WTC11 (cell line): ENCODE measurements around the gene CHST11. TPM values are rescaled to one million over a fixed set of nuclear protein-coding genes. Genes with fewer than 3 reads are reported as not detected.

Experiments
- ATAC-seq: fragments of 200-7000 bp; cut with Tn5 transposase; 2 replicates; pipeline ENCODE4 v1.10.0; 2021; ENCODE audit warnings: mild to moderate bottlenecking, moderate library complexity
- CTCF ChIA-PET: fragments of 300-600 bp; sonication (Branson Sonifier 250); formaldehyde crosslinking; loops from one replicate; lab custom pipeline; 2021; ENCODE audit warnings: antibody characterized with exemption; lab: Charles Lee
- POLR2A ChIA-PET: fragments of 350-600 bp; sonication (Branson Sonifier 250); formaldehyde crosslinking; loops from one replicate; lab custom pipeline; 2021; ENCODE audit warnings: antibody characterized with exemption; lab: Charles Lee
- DNase-seq: peaks from one replicate; pipeline ENCODE4 v3.0.0; 2021; ENCODE audit warnings: low spot score
- H3K27ac Mint-ChIP-seq: 2 replicates; pipeline ENCODE4 v1.8.0; 2021; ENCODE audit warnings: mixed read lengths
- H3K27me3 Mint-ChIP-seq: 2 replicates; pipeline ENCODE4 v1.8.0; 2021; ENCODE audit warnings: low read depth, mild to moderate bottlenecking, moderate library complexity, mixed read lengths
- H3K36me3 Mint-ChIP-seq: 2 replicates; pipeline ENCODE4 v1.8.0; 2021; ENCODE audit warnings: mixed read lengths
- H3K4me1 Mint-ChIP-seq: 2 replicates; pipeline ENCODE4 v1.8.0; 2022; ENCODE audit warnings: mixed read lengths
- H3K4me3 Mint-ChIP-seq: 2 replicates; pipeline ENCODE4 v1.8.0; 2021; ENCODE audit warnings: mild to moderate bottlenecking, moderate library complexity, mixed read lengths
- H3K9me3 Mint-ChIP-seq: 2 replicates; pipeline ENCODE4 v1.8.0; 2021; ENCODE audit warnings: mixed read lengths
- CREB1 ChIP-seq: sonication (generic); formaldehyde crosslinking; IDR thresholded peaks from 2 replicates; pipeline ENCODE4 v1.8.0; 2023; ENCODE audit warnings: mild to moderate bottlenecking, missing genetic modification reagents
- GTF2I ChIP-seq: fragments of 250-450 bp; sonication (Bioruptor Pico); conservative IDR thresholded peaks from 2 replicates; pipeline ENCODE4 v1.4.0; 2021; ENCODE audit warnings: mild to moderate bottlenecking
- HMGA2 ChIP-seq: fragments of 250-450 bp; sonication (Bioruptor Pico); IDR thresholded peaks from 2 replicates; pipeline ENCODE4 v1.4.0; 2021; ENCODE audit warnings: mild to moderate bottlenecking, moderate library complexity
- JUN ChIP-seq: sonication (generic); formaldehyde crosslinking; IDR thresholded peaks from 2 replicates; pipeline ENCODE4 v1.8.0; 2023; ENCODE audit warnings: mild to moderate bottlenecking, missing genetic modification reagents
- NFATC4 ChIP-seq: fragments of 250-450 bp; sonication (Bioruptor Pico); IDR thresholded peaks from 2 replicates; pipeline ENCODE4 v1.9.0; 2021; ENCODE audit warnings: mild to moderate bottlenecking
- NFYB ChIP-seq: sonication (generic); formaldehyde crosslinking; conservative IDR thresholded peaks from 2 replicates; pipeline ENCODE4 v1.8.0; 2022; ENCODE audit warnings: low read depth, missing genetic modification reagents
- NR1H2 ChIP-seq: sonication (generic); formaldehyde crosslinking; IDR thresholded peaks from 2 replicates; pipeline ENCODE4 v1.9.0; 2021; ENCODE audit warnings: mild to moderate bottlenecking, moderate library complexity, missing genetic modification reagents
- RELA ChIP-seq: sonication (generic); formaldehyde crosslinking; IDR thresholded peaks from 2 replicates; pipeline ENCODE4 v1.8.1; 2022; ENCODE audit warnings: missing genetic modification reagents, mild to moderate bottlenecking, borderline replicate concordance
- RORB ChIP-seq: fragments of 250-450 bp; sonication (Bioruptor Pico); IDR thresholded peaks from 2 replicates; pipeline ENCODE4 v1.9.0; 2021; ENCODE audit warnings: mild to moderate bottlenecking
- SOX15 ChIP-seq: fragments of 250-450 bp; sonication (Bioruptor Pico); IDR thresholded peaks from 2 replicates; pipeline ENCODE4 v1.9.0; 2021; ENCODE audit warnings: mild to moderate bottlenecking
- ZBTB21 ChIP-seq: sonication (generic); formaldehyde crosslinking; IDR thresholded peaks from 2 replicates; pipeline ENCODE4 v1.8.1; 2023; ENCODE audit warnings: mild to moderate bottlenecking, missing genetic modification reagents, borderline replicate concordance
- ZNF396 ChIP-seq: fragments of 250-450 bp; sonication (Bioruptor Pico); IDR thresholded peaks from 2 replicates; pipeline ENCODE4 v1.8.0; 2021; ENCODE audit warnings: mild to moderate bottlenecking, moderate library complexity, borderline replicate concordance
- ZNF423 ChIP-seq: fragments of 250-450 bp; sonication (Bioruptor Pico); IDR thresholded peaks from 2 replicates; pipeline ENCODE4 v2.1.2; 2022; ENCODE audit warnings: mild to moderate bottlenecking, moderate library complexity
- total RNA-seq: library from RNA; stranded (reverse); gene quantifications from 3 replicates; pipeline ENCODE4 v1.2.3, GENCODE V29; 2021
- TF ChIP-seq, protein P1 (sequence below): sonication (generic); formaldehyde crosslinking; IDR thresholded peaks from 2 replicates; pipeline ENCODE4 v1.8.0; 2023; ENCODE audit warnings: missing genetic modification reagents
- TF ChIP-seq, protein P2 (sequence below): sonication (generic); formaldehyde crosslinking; IDR thresholded peaks from 2 replicates; pipeline ENCODE4 v1.8.0; 2023; ENCODE audit warnings: mild to moderate bottlenecking, missing genetic modification reagents
- TF ChIP-seq, protein P3 (sequence below): sonication (generic); formaldehyde crosslinking; IDR thresholded peaks from 2 replicates; pipeline ENCODE4 v1.8.1; 2023; ENCODE audit warnings: mild to moderate bottlenecking, missing genetic modification reagents
- TF ChIP-seq, protein P4 (sequence below): fragments of 250-450 bp; sonication (Bioruptor Pico); IDR thresholded peaks from 2 replicates; pipeline ENCODE4 v1.9.0; 2021; ENCODE audit warnings: mild to moderate bottlenecking
- TF ChIP-seq, protein P5 (sequence below): fragments of 250-450 bp; sonication (Bioruptor Pico); IDR thresholded peaks from 2 replicates; pipeline ENCODE4 v1.8.0; 2021; ENCODE audit warnings: mild to moderate bottlenecking

Gene CHST11
- total RNA-seq, 1 experiment from 2014 or later, result 24.2 TPM

DNA sequence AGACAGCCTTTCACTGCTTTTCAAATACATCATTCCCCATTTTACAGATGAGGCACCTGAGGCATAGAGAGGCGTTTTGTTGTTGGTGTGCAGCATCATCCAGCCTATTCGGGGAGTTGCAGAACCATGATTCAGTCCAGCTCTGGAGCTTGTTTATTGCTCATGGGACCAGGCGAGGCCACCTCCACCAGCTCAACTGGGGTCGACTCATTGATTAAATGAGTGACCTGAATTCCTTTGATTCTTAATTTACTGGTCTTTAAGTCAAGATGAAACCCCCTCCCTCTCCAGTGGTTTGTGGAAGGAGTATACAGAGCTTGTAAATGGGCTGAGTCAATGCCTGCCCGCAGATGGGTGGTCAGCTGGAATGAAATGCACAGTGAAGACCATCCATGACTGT, 161.9 kb downstream of the CHST11 start:
- no peak for TF ChIP-seq JUN (CRISPR knock-in tag)
- CTCF ChIA-PET, result interaction anchor here (1.7 kb wide), 1 partner anchor 237 kb away, joined by 5 read pairs; no protein-coding TSS in a partner anchor
- Mint-ChIP-seq H3K27me3 (no peaks in the 10 kb centered on the region), H3K36me3 (no peaks in the 10 kb centered on the region), H3K4me3 (no peak overlapping the region), H3K27ac (no peak overlapping the region), H3K4me1 (peaks cover 21% of the 10 kb centered on the region), H3K9me3 (no peaks in the 10 kb centered on the region)
- DNase-seq (no peak), ATAC-seq (no peak)
- POLR2A ChIA-PET, result no interaction called here

DNA sequence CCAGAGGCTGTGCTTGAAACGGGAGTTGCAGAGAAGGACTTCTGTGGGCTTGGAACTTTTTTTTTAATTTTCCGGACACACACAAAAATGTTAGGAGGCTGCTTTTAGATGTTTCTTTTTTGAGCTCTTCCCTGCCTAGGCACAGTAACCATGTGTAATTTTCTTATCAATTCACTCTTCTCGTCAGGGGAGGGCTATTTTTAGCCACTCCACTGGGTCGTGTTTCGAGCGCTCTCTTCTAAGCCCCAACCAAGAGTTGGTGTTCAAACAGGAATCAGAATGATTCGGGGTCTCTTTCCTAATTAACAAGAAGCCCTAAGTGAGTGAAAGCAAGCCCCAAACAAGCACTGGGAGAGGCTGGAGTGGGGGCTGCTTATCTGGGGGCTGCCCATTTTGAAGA, 162.6 kb downstream of the CHST11 start:
- ChIA-PET POLR2A (no interaction called here), CTCF (interaction anchor here (1.7 kb wide), 1 partner anchor 238 kb away, joined by 5 read pairs; no protein-coding TSS in a partner anchor)
- Mint-ChIP-seq H3K9me3 (no peaks in the 10 kb centered on the region), H3K4me1 (peaks cover 27% of the 10 kb centered on the region), H3K4me3 (no peak overlapping the region), H3K27ac (no peak overlapping the region), H3K27me3 (no peaks in the 10 kb centered on the region), H3K36me3 (no peaks in the 10 kb centered on the region)
- TF ChIP-seq NR1H2 (CRISPR knock-in tag) (no peak), ZBTB21 (CRISPR knock-in tag) (no peak), RELA (CRISPR knock-in tag) (no peak), CREB1 (CRISPR knock-in tag) (no peak), SOX15 (CRISPR knock-in tag) (no peak), ZNF396 (CRISPR knock-in tag) (no peak), HMGA2 (CRISPR knock-in tag) (no peak), NFYB (no peak), NFATC4 (CRISPR knock-in tag) (no peak), ZNF423 (CRISPR knock-in tag) (no peak), RORB (CRISPR knock-in tag) (no peak), GTF2I (CRISPR knock-in tag) (no peak)
- TF ChIP-seq, protein P1, sequence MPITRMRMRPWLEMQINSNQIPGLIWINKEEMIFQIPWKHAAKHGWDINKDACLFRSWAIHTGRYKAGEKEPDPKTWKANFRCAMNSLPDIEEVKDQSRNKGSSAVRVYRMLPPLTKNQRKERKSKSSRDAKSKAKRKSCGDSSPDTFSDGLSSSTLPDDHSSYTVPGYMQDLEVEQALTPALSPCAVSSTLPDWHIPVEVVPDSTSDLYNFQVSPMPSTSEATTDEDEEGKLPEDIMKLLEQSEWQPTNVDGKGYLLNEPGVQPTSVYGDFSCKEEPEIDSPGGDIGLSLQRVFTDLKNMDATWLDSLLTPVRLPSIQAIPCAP (CRISPR knock-in tag), result no peak
- TF ChIP-seq, protein P2, sequence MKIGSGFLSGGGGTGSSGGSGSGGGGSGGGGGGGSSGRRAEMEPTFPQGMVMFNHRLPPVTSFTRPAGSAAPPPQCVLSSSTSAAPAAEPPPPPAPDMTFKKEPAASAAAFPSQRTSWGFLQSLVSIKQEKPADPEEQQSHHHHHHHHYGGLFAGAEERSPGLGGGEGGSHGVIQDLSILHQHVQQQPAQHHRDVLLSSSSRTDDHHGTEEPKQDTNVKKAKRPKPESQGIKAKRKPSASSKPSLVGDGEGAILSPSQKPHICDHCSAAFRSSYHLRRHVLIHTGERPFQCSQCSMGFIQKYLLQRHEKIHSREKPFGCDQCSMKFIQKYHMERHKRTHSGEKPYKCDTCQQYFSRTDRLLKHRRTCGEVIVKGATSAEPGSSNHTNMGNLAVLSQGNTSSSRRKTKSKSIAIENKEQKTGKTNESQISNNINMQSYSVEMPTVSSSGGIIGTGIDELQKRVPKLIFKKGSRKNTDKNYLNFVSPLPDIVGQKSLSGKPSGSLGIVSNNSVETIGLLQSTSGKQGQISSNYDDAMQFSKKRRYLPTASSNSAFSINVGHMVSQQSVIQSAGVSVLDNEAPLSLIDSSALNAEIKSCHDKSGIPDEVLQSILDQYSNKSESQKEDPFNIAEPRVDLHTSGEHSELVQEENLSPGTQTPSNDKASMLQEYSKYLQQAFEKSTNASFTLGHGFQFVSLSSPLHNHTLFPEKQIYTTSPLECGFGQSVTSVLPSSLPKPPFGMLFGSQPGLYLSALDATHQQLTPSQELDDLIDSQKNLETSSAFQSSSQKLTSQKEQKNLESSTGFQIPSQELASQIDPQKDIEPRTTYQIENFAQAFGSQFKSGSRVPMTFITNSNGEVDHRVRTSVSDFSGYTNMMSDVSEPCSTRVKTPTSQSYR (CRISPR knock-in tag), result no peak
- TF ChIP-seq, protein P3, sequence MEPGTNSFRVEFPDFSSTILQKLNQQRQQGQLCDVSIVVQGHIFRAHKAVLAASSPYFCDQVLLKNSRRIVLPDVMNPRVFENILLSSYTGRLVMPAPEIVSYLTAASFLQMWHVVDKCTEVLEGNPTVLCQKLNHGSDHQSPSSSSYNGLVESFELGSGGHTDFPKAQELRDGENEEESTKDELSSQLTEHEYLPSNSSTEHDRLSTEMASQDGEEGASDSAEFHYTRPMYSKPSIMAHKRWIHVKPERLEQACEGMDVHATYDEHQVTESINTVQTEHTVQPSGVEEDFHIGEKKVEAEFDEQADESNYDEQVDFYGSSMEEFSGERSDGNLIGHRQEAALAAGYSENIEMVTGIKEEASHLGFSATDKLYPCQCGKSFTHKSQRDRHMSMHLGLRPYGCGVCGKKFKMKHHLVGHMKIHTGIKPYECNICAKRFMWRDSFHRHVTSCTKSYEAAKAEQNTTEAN (CRISPR knock-in tag), result no peak
- TF ChIP-seq, protein P4, sequence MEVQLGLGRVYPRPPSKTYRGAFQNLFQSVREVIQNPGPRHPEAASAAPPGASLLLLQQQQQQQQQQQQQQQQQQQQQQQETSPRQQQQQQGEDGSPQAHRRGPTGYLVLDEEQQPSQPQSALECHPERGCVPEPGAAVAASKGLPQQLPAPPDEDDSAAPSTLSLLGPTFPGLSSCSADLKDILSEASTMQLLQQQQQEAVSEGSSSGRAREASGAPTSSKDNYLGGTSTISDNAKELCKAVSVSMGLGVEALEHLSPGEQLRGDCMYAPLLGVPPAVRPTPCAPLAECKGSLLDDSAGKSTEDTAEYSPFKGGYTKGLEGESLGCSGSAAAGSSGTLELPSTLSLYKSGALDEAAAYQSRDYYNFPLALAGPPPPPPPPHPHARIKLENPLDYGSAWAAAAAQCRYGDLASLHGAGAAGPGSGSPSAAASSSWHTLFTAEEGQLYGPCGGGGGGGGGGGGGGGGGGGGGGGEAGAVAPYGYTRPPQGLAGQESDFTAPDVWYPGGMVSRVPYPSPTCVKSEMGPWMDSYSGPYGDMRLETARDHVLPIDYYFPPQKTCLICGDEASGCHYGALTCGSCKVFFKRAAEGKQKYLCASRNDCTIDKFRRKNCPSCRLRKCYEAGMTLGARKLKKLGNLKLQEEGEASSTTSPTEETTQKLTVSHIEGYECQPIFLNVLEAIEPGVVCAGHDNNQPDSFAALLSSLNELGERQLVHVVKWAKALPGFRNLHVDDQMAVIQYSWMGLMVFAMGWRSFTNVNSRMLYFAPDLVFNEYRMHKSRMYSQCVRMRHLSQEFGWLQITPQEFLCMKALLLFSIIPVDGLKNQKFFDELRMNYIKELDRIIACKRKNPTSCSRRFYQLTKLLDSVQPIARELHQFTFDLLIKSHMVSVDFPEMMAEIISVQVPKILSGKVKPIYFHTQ (CRISPR knock-in tag), result no peak
- TF ChIP-seq, protein P5, sequence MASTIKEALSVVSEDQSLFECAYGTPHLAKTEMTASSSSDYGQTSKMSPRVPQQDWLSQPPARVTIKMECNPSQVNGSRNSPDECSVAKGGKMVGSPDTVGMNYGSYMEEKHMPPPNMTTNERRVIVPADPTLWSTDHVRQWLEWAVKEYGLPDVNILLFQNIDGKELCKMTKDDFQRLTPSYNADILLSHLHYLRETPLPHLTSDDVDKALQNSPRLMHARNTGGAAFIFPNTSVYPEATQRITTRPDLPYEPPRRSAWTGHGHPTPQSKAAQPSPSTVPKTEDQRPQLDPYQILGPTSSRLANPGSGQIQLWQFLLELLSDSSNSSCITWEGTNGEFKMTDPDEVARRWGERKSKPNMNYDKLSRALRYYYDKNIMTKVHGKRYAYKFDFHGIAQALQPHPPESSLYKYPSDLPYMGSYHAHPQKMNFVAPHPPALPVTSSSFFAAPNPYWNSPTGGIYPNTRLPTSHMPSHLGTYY (CRISPR knock-in tag), result no peak
- ATAC-seq (no peak), DNase-seq (no peak)
